Activated naive CD8-positive, alpha-beta T cell treated with anti-CD3 and anti-CD28 coated beads, Interleukin-2, amount 50 U/mL, for 16 hours (primary cell): Measurements from ENCODE around the gene ACP2.
"Not testable (repeated sequence)": the region's sequence is repeated elsewhere in the genome, so short reads cannot be mapped to it uniquely, and the experiment has no call there.

Experiments used
- DNase-seq: peaks from one replicate; pipeline ENCODE4 v3.0.0-alpha.2; 2020; ENCODE audit warnings: low read depth, low spot score

ACP2 gene

GRCh38 chr11:47243454-47243853 lies 5.2 kb downstream of the ACP2 start:
- no peak for DNase-seq

GRCh38 chr11:47242596-47243192 lies 5.9 kb downstream of the ACP2 start:
- no peak for DNase-seq

GRCh38 chr11:47241841-47242301 lies 6.7 kb downstream of the ACP2 start:
- DNase-seq, result no peak

- DNase-seq, result no peak
These were observed 8.8 kb downstream of the ACP2 start for GRCh38 chr11:47239852-47240251.

GRCh38 chr11:47236482-47236881 lies 12.1 kb downstream of the ACP2 start:
- DNase-seq, result no peak

GRCh38 chr11:47235163-47235562 lies 13.5 kb downstream of the ACP2 start:
- DNase-seq, result no peak

GRCh38 chr11:47234669-47235100 lies 13.9 kb downstream of the ACP2 start:
- no peak for DNase-seq

- no peak for DNase-seq
These were observed 14.5 kb downstream of the ACP2 start for GRCh38 chr11:47233989-47234668.

GRCh38 chr11:47233051-47233450 lies 15.6 kb downstream of the ACP2 start:
- no peak for DNase-seq

- DNase-seq, result no peak
These were observed 19.5 kb downstream of the ACP2 start for GRCh38 chr11:47229161-47229560.

GRCh38 chr11:47225552-47226400 lies 22.8 kb downstream of the ACP2 start:
- no peak for DNase-seq

- DNase-seq, result no peak
These were observed 25.9 kb downstream of the ACP2 start for GRCh38 chr11:47222696-47223095.

- DNase-seq, result no peak
These were observed 28.2 kb downstream of the ACP2 start for GRCh38 chr11:47220401-47220821.

GRCh38 chr11:47216121-47216798 lies 32.4 kb downstream of the ACP2 start:
- peak; percentile 45 for DNase-seq

GRCh38 chr11:47215366-47215910 lies 33.2 kb downstream of the ACP2 start:
- no peak for DNase-seq

- peak; percentile 61 for DNase-seq
These were observed 34.6 kb downstream of the ACP2 start for GRCh38 chr11:47213950-47214565.

GRCh38 chr11:47212938-47213337 lies 35.7 kb downstream of the ACP2 start:
- no peak for DNase-seq

- no peak for DNase-seq
These were observed 40.0 kb downstream of the ACP2 start for GRCh38 chr11:47208628-47209027.

GRCh38 chr11:47208008-47208552 lies 40.5 kb downstream of the ACP2 start:
- not testable (repeated sequence) for DNase-seq

- DNase-seq, result no peak
These were observed 41.2 kb downstream of the ACP2 start for GRCh38 chr11:47207459-47207858.

- DNase-seq, result not testable (repeated sequence)
These were observed 42.0 kb downstream of the ACP2 start for GRCh38 chr11:47206577-47206976.
